ENCODE measurements around the gene CCDC69.
A peak's percentile ranks its signal among the peaks of the same experiment; 100 is the strongest.

CCDC69 gene

GRCh38 chr5:151157426-151158286 is 66.2 kb downstream of the CCDC69 start, which contains the start of gene ANXA6:
Gene ANXA6, minus strand, starts transcription at chr5:151157779. Its CDS starts 9,878 bp downstream, at chr5:151147901.
- peak; percentile 64 for DNase-seq

- peak; percentile 9 for DNase-seq
Observed at GRCh38 chr5:151156507-151157420, 67.1 kb downstream of the CCDC69 start.

DNA sequence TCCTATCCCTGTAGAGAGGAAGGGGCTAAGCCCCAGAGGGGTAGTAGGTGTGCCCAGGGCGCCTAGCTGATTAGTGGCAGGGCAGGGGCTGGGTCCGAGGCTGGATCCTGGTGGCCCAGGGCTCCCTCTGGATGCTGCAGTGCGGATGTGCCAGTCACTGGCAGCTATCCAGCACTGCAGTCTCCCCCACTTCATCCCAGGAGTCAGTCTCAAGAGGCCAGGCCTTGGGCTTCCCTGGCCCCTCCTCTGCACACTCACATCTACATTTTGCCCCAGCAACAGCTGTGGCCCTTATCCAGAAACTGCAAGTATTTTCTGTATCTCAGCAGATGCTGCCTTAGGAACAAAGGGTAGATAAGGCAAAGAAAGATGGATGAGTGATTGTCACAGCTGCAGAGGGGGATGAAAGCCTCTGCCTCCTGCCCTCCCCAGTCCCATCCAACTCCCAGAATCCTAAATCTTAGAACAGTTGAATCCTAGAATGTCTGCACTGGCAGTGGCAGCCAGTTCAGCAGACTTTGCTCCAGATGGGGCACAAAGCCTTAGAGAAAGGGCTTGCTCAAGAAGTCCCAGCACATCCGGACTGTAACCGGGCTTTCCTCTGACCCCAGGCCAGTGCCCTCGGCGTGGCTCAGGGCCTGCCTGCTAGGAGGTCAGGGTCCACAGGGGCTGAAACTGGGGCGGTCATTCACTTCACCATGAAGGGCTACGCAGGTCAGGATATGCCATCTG is 68.0 kb downstream of the CCDC69 start:
- DNase-seq: no peak

- DNase-seq: no peak
Observed at GRCh38 chr5:151154931-151155774, 68.7 kb downstream of the CCDC69 start.

GRCh38 chr5:151153766-151154272 is 70.1 kb downstream of the CCDC69 start:
- no peak for DNase-seq

DNA sequence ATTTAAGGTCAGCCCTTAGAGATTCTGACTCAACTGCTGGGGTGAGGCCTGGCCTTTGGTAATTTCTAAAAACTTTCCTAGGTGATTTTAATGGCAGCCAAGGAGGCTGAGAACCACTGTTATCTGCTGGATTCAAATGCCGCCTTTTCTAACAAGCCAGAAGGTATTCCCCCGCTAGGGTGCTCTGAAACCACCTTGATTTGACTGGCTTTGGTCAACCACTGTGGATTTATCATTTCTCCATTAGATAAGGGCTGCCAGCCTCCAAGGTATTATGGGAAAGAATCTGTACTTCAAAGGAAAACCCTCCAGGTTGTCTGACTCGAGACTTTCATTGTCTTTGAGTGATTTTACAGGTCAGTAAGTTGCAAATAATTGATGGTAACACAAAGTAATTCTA is 70.6 kb downstream of the CCDC69 start:
- DNase-seq: no peak

GRCh38 chr5:151151793-151152192 is 72.1 kb downstream of the CCDC69 start:
- DNase-seq: no peak

- DNase-seq: no peak
Observed at GRCh38 chr5:151151263-151151660, 72.6 kb downstream of the CCDC69 start.

GRCh38 chr5:151150471-151151262 is 73.2 kb downstream of the CCDC69 start:
- DNase-seq: peak; percentile 23

GRCh38 chr5:151148583-151148982 is 75.3 kb downstream of the CCDC69 start:
- DNase-seq: no peak

- DNase-seq: no peak
Observed at GRCh38 chr5:151147033-151147432, 76.9 kb downstream of the CCDC69 start.

DNA sequence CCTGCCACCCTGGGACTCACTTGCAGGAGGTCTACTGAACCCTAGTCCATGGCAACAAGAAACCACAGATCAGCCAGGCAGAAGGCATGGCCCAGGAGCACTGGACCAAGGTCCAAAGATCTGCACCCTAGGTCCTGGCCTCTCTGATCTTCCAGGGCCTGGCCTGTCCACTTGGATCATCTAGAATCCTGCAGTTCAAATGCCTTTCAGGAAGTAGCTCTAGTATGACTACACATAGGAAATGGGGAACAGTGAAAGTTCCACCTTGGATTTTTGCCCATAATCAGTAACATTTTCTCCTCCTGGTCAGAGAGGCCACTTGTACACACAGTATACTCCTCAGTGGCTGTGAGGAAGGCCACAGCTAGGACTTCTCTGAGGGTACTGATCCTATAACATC is 77.8 kb downstream of the CCDC69 start:
- no peak for DNase-seq

DNA sequence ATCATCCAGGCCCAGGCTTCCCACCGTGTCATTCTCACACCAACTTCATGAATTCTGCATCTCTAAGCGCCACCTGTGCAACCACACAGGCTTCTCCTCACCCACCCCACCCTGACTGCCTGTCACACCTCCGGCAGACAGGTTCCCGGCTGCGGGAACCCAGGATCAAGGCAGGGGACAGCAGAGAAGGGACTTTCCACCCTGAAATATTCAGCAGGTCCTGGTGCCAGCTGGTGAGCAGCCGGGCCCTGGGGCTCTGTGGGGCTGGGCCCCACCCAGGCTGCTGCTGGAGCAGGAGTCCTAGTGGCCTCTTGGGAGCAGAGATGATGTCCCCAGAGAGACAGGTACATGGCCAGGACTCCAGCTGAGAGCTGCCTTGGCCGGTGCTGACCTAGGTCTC is 79.0 kb downstream of the CCDC69 start:
- DNase-seq: no peak

DNA sequence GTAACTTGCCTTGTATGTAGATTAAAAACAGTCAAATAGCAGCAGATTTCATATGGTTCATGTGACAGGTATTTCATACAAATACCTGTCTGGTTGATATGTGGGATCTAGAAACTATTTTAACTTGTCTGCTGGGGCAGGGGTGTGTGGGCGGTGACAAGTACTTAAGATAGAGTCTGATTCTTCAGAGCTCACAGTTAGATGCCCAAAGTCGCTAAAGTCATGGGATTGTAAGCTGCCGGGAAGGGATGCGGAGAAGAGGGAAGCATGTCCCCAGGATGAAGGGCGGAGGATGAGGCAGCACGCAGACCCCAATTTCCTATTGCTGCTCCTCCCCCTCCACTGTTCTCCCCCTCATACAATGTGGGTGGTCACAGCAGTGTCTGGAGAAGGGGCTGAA is 79.6 kb downstream of the CCDC69 start:
- DNase-seq: no peak

DNA sequence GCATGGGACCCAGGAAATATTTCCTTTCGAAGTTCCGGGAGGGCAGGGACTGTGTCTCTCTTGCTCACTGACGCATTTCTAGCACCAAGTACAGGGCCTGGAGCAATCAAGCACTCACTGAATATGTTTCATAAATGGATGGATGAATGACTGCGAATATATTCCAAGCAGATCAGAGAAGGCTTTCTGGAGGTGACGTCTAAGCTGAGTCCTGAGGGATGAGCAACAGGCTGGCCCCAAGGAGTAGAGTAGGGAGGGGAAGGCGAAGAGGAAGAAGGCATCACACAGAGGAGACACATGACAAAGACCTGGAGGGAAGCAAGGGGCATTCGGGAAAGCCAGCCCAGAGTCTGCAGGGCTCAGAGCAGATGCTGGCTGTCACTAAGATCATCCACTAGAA is 80.2 kb downstream of the CCDC69 start:
- no peak for DNase-seq

- DNase-seq: no peak
Observed at GRCh38 chr5:151142933-151143332, 81.0 kb downstream of the CCDC69 start.

GRCh38 chr5:151141535-151141934 is 82.4 kb downstream of the CCDC69 start:
- DNase-seq: no peak

DNA sequence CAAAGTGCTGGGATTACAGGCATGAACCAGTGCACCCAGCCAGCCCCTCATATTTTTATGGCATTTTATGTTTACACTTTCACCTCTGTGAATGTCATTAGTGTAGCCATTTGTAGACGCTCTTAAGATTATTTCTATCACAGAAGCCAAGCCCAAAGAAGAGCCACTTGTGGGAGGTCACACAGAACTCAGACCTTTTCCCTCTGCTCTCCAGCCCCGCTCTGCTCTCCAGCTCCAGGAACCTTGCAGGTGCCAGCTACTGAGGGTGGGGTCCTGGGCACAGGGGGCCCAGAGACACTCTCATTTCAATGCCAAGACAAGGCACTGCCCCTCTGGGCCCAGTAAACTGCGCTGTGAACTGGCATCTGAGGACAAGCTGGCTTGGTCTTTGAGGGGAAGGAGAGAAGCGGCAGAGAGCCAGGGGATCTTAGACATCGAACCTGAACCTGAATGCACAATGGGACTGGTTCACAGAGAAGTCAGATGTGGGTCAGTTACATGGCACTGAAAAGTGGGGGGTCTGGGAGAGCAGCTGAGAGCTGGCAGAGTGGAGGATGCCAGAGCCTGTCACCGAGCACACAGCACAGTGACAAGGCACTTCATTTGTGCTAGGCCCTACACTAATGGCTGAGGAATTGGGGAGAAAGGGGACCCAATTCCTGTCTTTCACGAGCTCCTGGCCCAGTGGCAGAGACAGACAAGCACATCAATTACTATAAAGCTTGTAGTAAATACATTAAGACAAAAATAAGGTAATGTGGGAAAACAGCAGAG is 83.0 kb downstream of the CCDC69 start:
- DNase-seq: no peak

DNA sequence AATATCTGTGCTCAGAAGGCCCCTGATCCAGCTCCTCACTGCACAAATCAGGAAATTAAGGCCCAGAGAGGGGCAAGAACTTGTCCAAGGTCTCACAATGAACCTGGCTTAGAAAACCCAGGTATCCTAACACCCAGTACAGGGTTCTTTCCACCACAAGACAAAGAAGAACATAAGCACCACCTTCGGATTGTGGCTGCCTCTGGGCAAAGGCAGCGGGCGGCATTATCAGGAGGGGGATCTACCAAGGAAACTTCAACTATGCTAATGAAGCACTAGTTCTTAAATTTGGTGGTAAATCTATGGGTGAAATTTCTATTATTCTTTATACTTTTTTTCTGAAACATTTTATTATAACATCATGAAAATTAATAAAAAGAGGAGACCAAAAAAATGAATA is 84.2 kb downstream of the CCDC69 start:
- no peak for DNase-seq

GRCh38 chr5:151139015-151139414 is 84.9 kb downstream of the CCDC69 start:
- DNase-seq: peak; percentile 75
